Spleen (tissue), 7 donors: ENCODE results near the gene LSAMP.

Source experiments
- POLR2A ChIP-seq, 3 donors: fragments of 450-650 bp; IDR thresholded peaks; one replicate each; pipeline ENCODE4 v1.5.1; 2017; ENCODE audit warnings: antibody characterized with exemption in 3 of 3, mild to moderate bottlenecking in 1 of 3
- POLR2AphosphoS5 ChIP-seq, 3 donors: sonication (generic); formaldehyde crosslinking; IDR thresholded peaks; one replicate each; pipeline ENCODE4 v1.5.1; 2017; ENCODE audit warnings: antibody characterized with exemption in 3 of 3
- TF ChIP-seq, protein P1 (sequence below), 11 experiments: fragments of 200-600 bp in 7 of 11; fragments of 450-650 bp in 4 of 11; sonication (generic) in 4 of 11; IDR thresholded peaks in 8 of 11; conservative IDR thresholded peaks in 3 of 11; 1 replicate in 7 of 11; 2 replicates in 4 of 11; pipeline versions ENCODE4 v1.4.0 to v1.8.0; 2016 to 2021; ENCODE audit warnings: antibody characterized with exemption in 11 of 11, inconsistent platforms in 4 of 11, mild to moderate bottlenecking in 1 of 11
- donor health status: DM: no; HTN: no; CAD: no; lungs with moderate emphysema.
- donor health status: DM: no; HTN: no; CAD: no.
- donor health status: DM: no; HTN: no; CAD: no.

DNA sequence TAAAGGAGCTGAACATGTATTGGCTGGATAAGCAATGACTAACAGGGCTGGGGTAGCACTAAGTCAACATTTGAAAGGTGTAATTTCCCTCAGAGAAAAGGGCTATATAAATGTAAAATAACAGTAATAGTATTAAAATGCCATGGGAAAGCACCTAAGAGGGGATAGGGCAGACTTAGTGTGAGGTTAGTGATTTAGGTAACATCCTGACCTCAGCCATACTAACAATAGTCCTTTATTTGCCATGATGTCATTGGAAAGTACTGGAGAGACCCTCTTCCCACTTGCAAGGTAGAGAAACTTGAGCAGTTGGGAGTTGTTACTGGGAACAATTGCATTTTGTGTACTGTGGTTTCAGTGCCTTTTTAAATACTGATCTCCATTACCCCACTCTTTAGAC is 103.4 kb downstream of the LSAMP start:
- TF ChIP-seq, protein P1, sequence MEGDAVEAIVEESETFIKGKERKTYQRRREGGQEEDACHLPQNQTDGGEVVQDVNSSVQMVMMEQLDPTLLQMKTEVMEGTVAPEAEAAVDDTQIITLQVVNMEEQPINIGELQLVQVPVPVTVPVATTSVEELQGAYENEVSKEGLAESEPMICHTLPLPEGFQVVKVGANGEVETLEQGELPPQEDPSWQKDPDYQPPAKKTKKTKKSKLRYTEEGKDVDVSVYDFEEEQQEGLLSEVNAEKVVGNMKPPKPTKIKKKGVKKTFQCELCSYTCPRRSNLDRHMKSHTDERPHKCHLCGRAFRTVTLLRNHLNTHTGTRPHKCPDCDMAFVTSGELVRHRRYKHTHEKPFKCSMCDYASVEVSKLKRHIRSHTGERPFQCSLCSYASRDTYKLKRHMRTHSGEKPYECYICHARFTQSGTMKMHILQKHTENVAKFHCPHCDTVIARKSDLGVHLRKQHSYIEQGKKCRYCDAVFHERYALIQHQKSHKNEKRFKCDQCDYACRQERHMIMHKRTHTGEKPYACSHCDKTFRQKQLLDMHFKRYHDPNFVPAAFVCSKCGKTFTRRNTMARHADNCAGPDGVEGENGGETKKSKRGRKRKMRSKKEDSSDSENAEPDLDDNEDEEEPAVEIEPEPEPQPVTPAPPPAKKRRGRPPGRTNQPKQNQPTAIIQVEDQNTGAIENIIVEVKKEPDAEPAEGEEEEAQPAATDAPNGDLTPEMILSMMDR (IDR thresholded peaks at IDR 0.05 in 8 of 11, conservative IDR thresholded peaks at IDR 0.05 in 3 of 11): no peak
- TF ChIP-seq POLR2AphosphoS5 (IDR thresholded peaks at IDR 0.05): no peak
- no peak for TF ChIP-seq POLR2A (IDR thresholded peaks at IDR 0.05)
